Heart right ventricle (tissue), 16 donors: ENCODE measurements around the gene TMEM238. TPM values are rescaled to one million over a fixed set of nuclear protein-coding genes. Genes with fewer than 3 reads are reported as not detected.
"Not testable (repeated sequence)": the region's sequence is repeated elsewhere in the genome, so short reads cannot be mapped to it uniquely, and the experiment has no call there.

Experiments
- ATAC-seq, 8 donors: fragments of 200-7000 bp; cut with Tn5 transposase; one replicate each; pipeline ENCODE4 v1.9.1; 2020; ENCODE audit warnings: mild to moderate bottlenecking in 8 of 8, moderate library complexity in 8 of 8, moderate number of reproducible peaks in 1 of 8
- DNase-seq, 2 donors: peaks; one replicate each; pipeline ENCODE4 v3.0.0-alpha.2; 2020
- H3K27ac ChIP-seq, 10 donors: fragments of 200-600 bp; sonication (generic) in 2 of 10; one replicate each; pipeline versions ENCODE4 v1.5.0 to v1.8.0; 2020 to 2022; ENCODE audit warnings: mild to moderate bottlenecking in 3 of 10
- H3K27me3 ChIP-seq, 7 donors: fragments of 200-600 bp; one replicate each; pipeline ENCODE4 v1.8.0; 2021 to 2022; ENCODE audit warnings: mild to moderate bottlenecking in 2 of 7
- H3K36me3 ChIP-seq, 9 donors: fragments of 200-600 bp; sonication (generic) in 1 of 9; one replicate each; pipeline versions ENCODE4 v1.5.0 to v1.8.0; 2020 to 2022; ENCODE audit warnings: mild to moderate bottlenecking in 2 of 9
- H3K4me1 ChIP-seq, 9 donors: fragments of 200-600 bp; sonication (generic) in 1 of 9; one replicate each; pipeline versions ENCODE4 v1.5.0 to v1.8.0; 2020 to 2022; ENCODE audit warnings: mild to moderate bottlenecking in 4 of 9
- H3K4me3 ChIP-seq, 10 donors: fragments of 200-600 bp; sonication (generic) in 2 of 10; one replicate each; pipeline versions ENCODE4 v1.5.0 to v1.8.0; 2020 to 2022; ENCODE audit warnings: mild to moderate bottlenecking in 7 of 10, moderate library complexity in 2 of 10
- H3K9me3 ChIP-seq, 11 donors: fragments of 200-600 bp in 10 of 11; sonication (generic) in 2 of 11; one replicate each; pipeline versions ENCODE4 v1.5.0 to v1.8.0; 2013 to 2022; ENCODE audit warnings: mild to moderate bottlenecking in 2 of 11, control low read depth in 1 of 11, moderate library complexity in 1 of 11
- WGBS, 2 donors: extraction: QIAGEN DNeasy Blood & Tissue Kit; methylation state at CpG; one replicate each; pipeline ENCODE4 v1.1.7; 2013; ENCODE audit warnings: inconsistent platforms in 1 of 2; 5-methylcytosine and 5-hydroxymethylcytosine counted together
- intact Hi-C, 10 donors: fragments of 100-400 bp; cut with DNase I; formaldehyde crosslinking; loops; one replicate each; pipeline versions ENCODE4 v1.11.1 to v1.14.2; 2022
- polyA plus RNA-seq, 2 donors: library from polyadenylated mRNA; stranded (reverse); fragments of 200-250 nt; gene quantifications; one replicate each; pipeline ENCODE4 v1.2.3, GENCODE V29; 2013
- total RNA-seq, 10 donors: library from RNA; stranded (reverse); fragmentation: NEBNext Ultra II Directional in 3 of 10; extraction: Animal tissue kit (Norgen Biotek cat#: 25700) in 3 of 10; gene quantifications; one replicate each; pipeline versions ENCODE4 v1.2.1 to v1.2.4, GENCODE V29; 2021 to 2023
- TF ChIP-seq, protein P1 (sequence below), 9 donors: fragments of 200-600 bp; sonication (generic) in 2 of 9; IDR thresholded peaks; one replicate each; pipeline versions ENCODE4 v1.5.0 to v1.8.0; 2021 to 2022; ENCODE audit warnings: antibody characterized with exemption in 9 of 9, mild to moderate bottlenecking in 5 of 9, moderate library complexity in 1 of 9
- donor health status: Arrhythmogenic right ventricular cardiomyopathy.
- donor health status: ischemic (EF 13 %, LVEDD 7.1; RV severe dilation, severe dysfunction).
- donor health status: healthy with polysubstance abuse.
- donor health status: DM: no; HTN: yes; CAD: no.
- donor health status: DM: no; HTN: no; CAD: no.
- donor health status: ischemic (EF 25% LVEDD 6.9; RV normal size, moderate dysfunction).
- donor health status: ischemic (EF 25% LVEDD 5.7; RV mildly dilated, moderate dysfunction).
- donor health status: healthy.
- donor health status: DM: yes; HTN: yes; CAD: no.
- donor health status: Ischemic cardiomyopathy.
- donor health status: ischemic (EF 35%, LVEDD 5.7; RV mildly dilated, moderate dysfunction).
- donor health status: nonischemic (EF 11% LVEDD 7.7; RV severe dilation, severe dysfunction).
- donor health status: DM: yes; HTN: yes; CAD: no.
- donor health status: PGD.
- donor health status: ischemic (EF 29% LVEDD 5.4; RV normal size, mild dysfunction).
- donor health status: nonischemic (EF 23%, LVEDD 6.1; RV moderate dilation, normal function).

TMEM238 gene
- total and polyA plus RNA-seq, 12 donors: 0.06 to 1.3 (median 0.39) TPM; not detected in 3

DNA sequence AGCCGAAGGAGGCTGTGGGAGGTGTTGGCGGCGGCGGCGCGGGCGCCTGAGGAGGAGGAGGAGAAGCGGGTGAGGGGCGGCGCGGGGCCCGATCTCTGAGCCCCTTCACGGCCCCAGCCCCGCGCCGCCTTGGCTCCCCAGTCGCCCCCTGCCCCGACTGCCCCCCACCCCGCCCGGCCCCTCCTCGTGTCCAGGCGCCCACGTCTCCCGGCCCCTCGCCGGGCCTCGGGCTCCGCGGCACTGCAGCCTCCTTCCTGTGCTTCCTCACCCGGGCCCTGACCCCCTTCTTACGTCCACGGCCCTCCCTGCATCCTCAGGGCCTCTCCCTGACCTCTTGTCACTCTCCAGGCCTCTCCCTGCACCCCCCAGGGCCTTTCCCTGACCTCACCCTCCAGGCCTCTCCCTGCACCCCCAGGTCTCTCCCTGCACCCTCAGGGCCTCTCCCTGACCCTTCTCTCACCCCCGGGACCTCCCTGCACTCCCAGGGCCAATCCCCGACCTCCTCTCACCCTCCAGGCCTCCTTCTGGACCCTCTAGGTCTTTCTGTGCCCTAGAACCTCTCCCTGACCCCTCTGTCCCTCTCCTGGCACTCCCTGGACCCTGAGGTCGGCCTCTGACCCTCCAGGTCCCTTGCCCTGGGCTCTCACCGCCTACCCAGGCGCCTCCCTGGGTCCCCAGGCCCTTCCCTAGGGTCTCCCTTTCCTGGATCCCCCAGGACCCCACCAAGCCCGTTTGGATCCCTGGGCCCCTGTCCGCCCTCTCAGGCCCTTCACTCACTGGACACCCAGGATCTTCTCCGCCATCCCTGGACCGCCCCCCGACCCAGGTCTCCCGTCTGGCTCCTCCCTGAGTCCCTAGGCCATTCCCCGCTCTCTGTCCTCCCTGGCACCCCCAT lies 44.0 kb downstream of the TMEM238 start:
- Histone ChIP-seq H3K27me3 (no peaks in the 10 kb centered on the region), H3K4me1 (peaks cover 7 to 24% (median 19%) of the 10 kb centered on the region in 9 donors), H3K4me3 (peak overlapping the region; percentile 33 to 92 (median 72)), H3K36me3 (peaks cover 0 to 26% (median 7%) of the 10 kb centered on the region in 9 donors), H3K27ac (peak overlapping the region; percentile 21 to 93 (median 87)), H3K9me3 (no peaks in the 10 kb centered on the region)
- no peak for DNase-seq
- peak in 2 of 8 donors; percentile 0 to 1 for ATAC-seq
- intact Hi-C loops: loop anchor here in 4 of 10 donors (1.0 to 5.0 kb wide), 4 partner anchors 38 to 45 kb away; partner anchors contain the start of genes RPL28 (in 3 of the 4) and TMEM238 (in 1 of the 4)
- TF ChIP-seq, protein P1, sequence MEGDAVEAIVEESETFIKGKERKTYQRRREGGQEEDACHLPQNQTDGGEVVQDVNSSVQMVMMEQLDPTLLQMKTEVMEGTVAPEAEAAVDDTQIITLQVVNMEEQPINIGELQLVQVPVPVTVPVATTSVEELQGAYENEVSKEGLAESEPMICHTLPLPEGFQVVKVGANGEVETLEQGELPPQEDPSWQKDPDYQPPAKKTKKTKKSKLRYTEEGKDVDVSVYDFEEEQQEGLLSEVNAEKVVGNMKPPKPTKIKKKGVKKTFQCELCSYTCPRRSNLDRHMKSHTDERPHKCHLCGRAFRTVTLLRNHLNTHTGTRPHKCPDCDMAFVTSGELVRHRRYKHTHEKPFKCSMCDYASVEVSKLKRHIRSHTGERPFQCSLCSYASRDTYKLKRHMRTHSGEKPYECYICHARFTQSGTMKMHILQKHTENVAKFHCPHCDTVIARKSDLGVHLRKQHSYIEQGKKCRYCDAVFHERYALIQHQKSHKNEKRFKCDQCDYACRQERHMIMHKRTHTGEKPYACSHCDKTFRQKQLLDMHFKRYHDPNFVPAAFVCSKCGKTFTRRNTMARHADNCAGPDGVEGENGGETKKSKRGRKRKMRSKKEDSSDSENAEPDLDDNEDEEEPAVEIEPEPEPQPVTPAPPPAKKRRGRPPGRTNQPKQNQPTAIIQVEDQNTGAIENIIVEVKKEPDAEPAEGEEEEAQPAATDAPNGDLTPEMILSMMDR (IDR thresholded peaks at IDR 0.05): no peak
- 3 to 5% methylated on average over 17 to 44 of the region's 44 CpGs for WGBS, 2 donors

DNA sequence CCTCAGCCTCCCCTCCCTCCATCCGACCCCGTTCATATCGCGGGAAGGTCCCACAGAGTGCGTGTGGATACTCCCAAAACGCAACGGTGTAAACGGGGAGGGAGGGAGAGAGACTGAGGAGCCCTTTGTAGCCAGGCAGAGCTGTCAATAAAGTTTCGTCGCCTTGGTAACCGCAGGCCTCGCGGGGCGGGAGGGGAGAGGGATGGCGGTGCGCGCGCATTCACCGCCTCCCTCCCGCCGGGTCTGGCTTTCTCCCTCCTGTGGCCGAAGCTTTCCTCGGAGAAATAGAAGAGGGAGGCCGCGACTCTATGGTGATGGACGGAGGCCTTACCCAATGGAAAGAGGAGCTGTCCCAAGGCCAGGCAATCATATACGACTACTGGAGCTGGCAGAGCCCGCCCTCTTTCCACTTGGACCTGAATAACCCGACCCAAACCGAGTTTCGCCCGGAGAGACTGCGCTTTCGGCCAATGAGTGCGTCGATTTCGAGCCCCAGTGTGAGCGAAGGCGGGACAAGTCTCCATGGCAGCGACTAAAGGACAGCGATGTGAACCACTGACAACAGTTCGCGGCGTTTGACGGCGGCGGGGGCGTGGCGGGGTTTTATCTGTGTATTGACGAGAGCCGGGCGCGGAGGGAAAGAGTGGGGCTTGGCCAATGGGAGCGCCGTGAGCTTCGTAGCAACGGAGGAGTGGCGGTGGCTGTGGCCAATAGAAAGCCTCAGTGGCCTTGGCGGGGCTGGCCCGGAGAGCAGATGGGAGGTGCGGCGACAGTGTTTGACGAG lies 44.8 kb downstream of the TMEM238 start, which contains the start of gene KMT5C:
KMT5C (plus strand) TSS at position 772 of the 784 bp plus-strand sequence. CDS start 2,061 bp downstream, outside the sequence.
- TF ChIP-seq, protein P1 (IDR thresholded peaks at IDR 0.05): peak in 8 of 9 donors; percentile 26 to 68 (median 50)
- Histone ChIP-seq H3K9me3 (no peaks in the 10 kb centered on the region), H3K4me1 (peaks cover 7 to 24% (median 19%) of the 10 kb centered on the region in 9 donors), H3K27me3 (peaks cover 0 to 7% (median 0%) of the 10 kb centered on the region in 7 donors), H3K27ac (peak within 1 kb of the TSS; percentile 65 to 95 (median 90)), H3K36me3 (peaks cover 0 to 24% (median 7%) of the 10 kb centered on the region in 9 donors), H3K4me3 (peak within 1 kb of the TSS; percentile 33 to 92 (median 72))
- DNase-seq (peak; percentile 100), ATAC-seq (peak; percentile 91 to 97 (median 95))
- intact Hi-C loops: loop anchor here in 4 of 10 donors (1.0 to 5.0 kb wide), 3 partner anchors 37 to 46 kb away; partner anchors contain the start of genes RPL28 (in 3 of the 4) and TMEM238 (in 1 of the 4)
- WGBS, 2 donors: 0% methylated on average over 63 of the region's 63 CpGs

DNA sequence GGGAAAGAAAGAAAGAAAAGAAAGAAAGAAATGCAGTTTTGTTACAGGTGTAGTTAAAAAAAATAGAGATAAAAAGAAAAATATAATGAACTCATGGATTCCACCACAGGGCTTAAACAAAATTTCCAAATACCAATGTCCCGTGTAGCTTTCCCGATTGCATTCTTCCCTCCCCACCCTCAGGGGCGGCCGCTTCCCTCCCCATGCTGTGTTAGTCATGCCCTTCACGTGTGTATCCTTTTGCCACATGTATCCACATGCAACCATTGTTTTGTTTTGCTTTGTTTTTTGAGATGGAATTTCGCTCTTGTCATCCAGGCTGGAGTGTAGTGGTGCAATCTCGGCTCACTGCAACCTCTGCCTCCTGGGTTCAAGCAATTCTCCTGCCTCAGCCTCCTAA lies 48.0 kb downstream of the TMEM238 start:
- Histone ChIP-seq H3K4me3 (no peak overlapping the region), H3K27ac (no peak overlapping the region), H3K4me1 (peaks cover 5 to 22% (median 14%) of the 10 kb centered on the region in 9 donors), H3K36me3 (no peaks in the 10 kb centered on the region), H3K9me3 (no peaks in the 10 kb centered on the region), H3K27me3 (peaks cover 0 to 10% (median 0%) of the 10 kb centered on the region in 7 donors)
- TF ChIP-seq, protein P1 (IDR thresholded peaks at IDR 0.05): no peak
- 79 to 85% methylated on average over 7 of the region's 7 CpGs for WGBS, 2 donors
- intact Hi-C loops: loop anchor here in 3 of 10 donors (5.0 kb wide), 1 partner anchor 34 kb away; no protein-coding TSS in a partner anchor
- ATAC-seq (no peak), DNase-seq (no peak)

DNA sequence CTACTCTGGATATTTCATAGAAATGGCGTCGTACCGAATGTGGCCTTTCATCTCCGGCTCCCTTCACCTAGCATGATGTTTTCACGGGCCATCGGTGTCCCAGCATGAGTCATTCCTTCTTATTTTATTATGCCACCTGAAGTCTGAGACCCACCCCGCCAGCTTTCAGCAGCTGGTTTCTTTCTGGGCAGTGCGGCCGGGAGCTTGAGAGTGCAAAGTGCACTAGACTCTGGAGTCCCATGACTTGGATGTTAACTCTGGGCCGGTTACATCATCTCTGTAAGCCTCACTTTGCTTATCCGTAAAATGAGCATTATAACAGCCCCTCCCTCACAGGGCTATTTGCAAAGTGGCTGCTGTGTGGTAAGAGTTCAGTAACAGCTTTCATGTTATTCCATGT lies 50.2 kb downstream of the TMEM238 start:
- Histone ChIP-seq H3K4me1 (peaks cover 3 to 17% (median 5%) of the 10 kb centered on the region in 9 donors), H3K9me3 (no peaks in the 10 kb centered on the region), H3K27ac (no peak overlapping the region), H3K4me3 (no peak overlapping the region), H3K27me3 (peaks cover 0 to 17% (median 0%) of the 10 kb centered on the region in 7 donors), H3K36me3 (no peaks in the 10 kb centered on the region)
- TF ChIP-seq, protein P1 (IDR thresholded peaks at IDR 0.05): no peak
- intact Hi-C loops: no loop called here
- ATAC-seq (no peak), DNase-seq (no peak)
- WGBS, 2 donors: 82% methylated on average over 11 of the region's 11 CpGs

DNA sequence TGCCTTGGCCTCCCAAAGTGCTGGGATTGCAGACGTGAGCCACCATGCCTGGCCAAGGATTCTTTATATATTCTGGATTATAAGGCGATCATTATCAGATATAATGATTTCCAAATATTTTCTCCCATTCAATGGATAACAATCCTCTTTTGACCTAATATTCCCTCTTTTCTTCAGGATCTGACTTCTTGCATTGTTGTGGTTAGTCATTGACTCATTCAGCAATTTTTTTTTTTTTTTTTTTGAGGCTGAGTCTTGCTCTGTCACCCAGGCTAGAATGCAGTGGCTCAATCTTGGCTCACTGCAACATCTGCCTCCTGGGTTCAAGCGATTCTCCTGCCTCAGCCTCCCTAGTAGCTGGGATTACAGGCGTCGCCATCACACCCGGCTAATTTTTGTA lies 54.3 kb downstream of the TMEM238 start:
- H3K36me3 ChIP-seq, H3K9me3 ChIP-seq, DNase-seq, H3K4me3 ChIP-seq, ATAC-seq, intact Hi-C loops, H3K27ac ChIP-seq: not testable (repeated sequence)
- Histone ChIP-seq H3K4me1 (peaks cover 0 to 16% (median 0%) of the 10 kb centered on the region in 9 donors), H3K27me3 (peaks cover 0 to 15% (median 0%) of the 10 kb centered on the region in 7 donors)
- 87 to 89% methylated on average over 6 of the region's 6 CpGs for WGBS, 2 donors
